IMR-90 (cell line): ENCODE data around the gene C2orf49.

Experiments used
- BHLHE40 ChIP-seq: fragments of 150-350 bp; IDR thresholded peaks from 2 replicates; pipeline ENCODE4 v1.6.1; 2016; ENCODE audit warnings: mild to moderate bottlenecking, low read depth, low read length
- CTCF ChIP-seq: conservative IDR thresholded peaks from 2 replicates; pipeline ENCODE4 v1.5.1; 2012; ENCODE audit warnings: mild to moderate bottlenecking, low read depth, low read length, improper control_type of control experiment
- MAZ ChIP-seq: IDR thresholded peaks from 2 replicates; pipeline ENCODE4 v1.6.1; 2012; ENCODE audit warnings: low read depth, mild to moderate bottlenecking, low read length, improper control_type of control experiment, moderate library complexity, borderline replicate concordance
- NFE2L2 ChIP-seq: fragments of 150-350 bp; IDR thresholded peaks from 2 replicates; pipeline ENCODE4 v1.6.1; 2016; ENCODE audit warnings: low read depth, mild to moderate bottlenecking, low read length
- POLR2A ChIP-seq: IDR thresholded peaks from 2 replicates; pipeline ENCODE4 v1.6.1; 2012; ENCODE audit warnings: mild to moderate bottlenecking, low read depth, low read length
- RCOR1 ChIP-seq: IDR thresholded peaks from 2 replicates; pipeline ENCODE4 v1.6.1; 2012; ENCODE audit warnings: mild to moderate bottlenecking, low read length, improper control_type of control experiment; ENCODE audit not compliant: insufficient replicate concordance
- SMC3 ChIP-seq: fragments of 150-350 bp; IDR thresholded peaks from 2 replicates; pipeline ENCODE4 v1.6.1; 2016; ENCODE audit warnings: low read depth, mild to moderate bottlenecking, antibody characterized with exemption, low read length, moderate library complexity

- no peak for TF ChIP-seq POLR2A
- no peak for TF ChIP-seq CTCF
- no peak for TF ChIP-seq RCOR1
- no peak for TF ChIP-seq BHLHE40
- no peak for TF ChIP-seq MAZ
- TF ChIP-seq SMC3: no peak
- no peak for TF ChIP-seq NFE2L2
Measured at GRCh38 chr2:105373895-105374401, 36.6 kb downstream of the C2orf49 start.
